ENCODE data around the gene MLANA.

MLANA gene

DNA sequence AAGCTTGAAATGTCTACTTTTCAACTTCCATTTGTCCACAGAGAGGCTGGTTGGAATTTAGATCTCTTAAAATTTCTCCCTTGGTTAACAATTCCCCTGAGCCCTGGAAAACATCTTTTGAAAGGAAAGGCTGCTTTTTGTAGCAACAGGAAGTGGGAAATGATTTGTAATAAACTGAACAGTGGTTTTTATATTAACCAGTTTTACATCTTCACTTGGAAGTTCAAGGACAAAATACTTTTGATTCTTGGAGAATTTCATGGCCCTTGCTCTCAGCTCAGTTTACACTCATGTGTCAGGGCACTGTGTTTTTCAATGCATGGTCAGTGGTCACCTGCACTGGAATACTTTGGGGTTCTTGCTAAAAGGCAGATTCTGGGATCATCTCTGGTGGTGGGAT lies 9.9 kb downstream of the MLANA start:
- no peak for DNase-seq (ENCODE audit: low spot score)

DNA sequence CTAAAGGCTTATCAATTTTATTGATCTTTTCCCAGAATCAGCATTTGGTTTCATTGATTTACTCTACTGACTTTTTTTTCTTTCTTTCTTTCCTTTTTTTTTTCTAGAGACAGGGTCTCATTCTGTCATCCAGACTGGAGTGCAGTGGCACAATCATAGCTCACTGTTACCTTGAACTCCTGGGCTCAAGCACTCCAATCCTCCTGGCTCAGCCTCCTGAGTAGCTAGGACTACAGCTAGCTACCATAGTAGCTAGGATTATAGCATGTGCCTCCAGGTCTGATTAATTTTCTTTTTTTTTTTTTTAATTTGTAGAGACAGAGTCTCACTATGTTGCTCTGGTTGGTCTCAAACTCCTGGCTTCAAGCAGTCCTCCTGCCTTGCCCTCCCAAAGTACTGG lies 11.7 kb downstream of the MLANA start:
- DNase-seq (ENCODE audit: low spot score): no peak

GRCh38 chr9:5908918-5909317 lies 18.2 kb downstream of the MLANA start:
- no peak for DNase-seq (ENCODE audit: low spot score)

DNA sequence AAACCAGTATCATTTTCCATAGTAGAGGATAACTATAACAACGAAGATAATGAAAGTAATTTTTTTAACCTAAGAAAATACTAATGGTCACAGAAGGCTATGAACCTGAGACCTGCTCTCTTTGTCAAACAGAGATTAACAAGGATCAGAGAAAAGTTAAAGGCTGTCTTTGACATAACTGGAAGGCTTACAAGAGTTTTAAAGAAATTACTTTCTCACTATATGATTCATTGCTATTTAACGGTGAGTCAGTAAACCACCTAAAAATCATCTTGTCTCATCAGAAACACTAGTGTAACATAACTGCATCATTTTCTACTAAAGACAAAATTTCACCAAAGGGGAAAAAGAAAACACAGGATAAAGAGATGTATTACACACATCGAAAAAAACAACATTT lies 19.3 kb downstream of the MLANA start:
- no peak for DNase-seq (ENCODE audit: low spot score)

GRCh38 chr9:5910413-5911057 lies 19.8 kb downstream of the MLANA start:
- DNase-seq (ENCODE audit: low spot score): no peak

DNA sequence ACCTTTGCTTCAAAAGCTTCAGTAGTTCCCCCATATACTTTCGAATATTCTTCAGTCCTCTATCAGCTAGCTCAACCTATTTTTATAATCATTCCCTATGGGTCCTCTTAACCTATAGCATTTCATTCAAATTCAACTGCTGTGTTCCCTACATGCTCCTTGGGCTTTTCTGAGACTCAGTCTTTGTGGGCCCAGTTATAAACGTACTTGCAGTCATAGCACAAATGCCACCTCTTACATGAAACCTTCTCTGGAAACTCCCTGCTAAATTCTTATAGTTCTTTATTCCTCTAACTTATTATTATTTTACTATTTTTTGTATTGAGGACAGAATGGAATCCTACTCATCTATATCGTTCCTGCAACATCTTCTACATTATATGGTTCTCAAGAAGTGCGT lies 24.7 kb downstream of the MLANA start:
- no peak for DNase-seq (ENCODE audit: low spot score)

DNA sequence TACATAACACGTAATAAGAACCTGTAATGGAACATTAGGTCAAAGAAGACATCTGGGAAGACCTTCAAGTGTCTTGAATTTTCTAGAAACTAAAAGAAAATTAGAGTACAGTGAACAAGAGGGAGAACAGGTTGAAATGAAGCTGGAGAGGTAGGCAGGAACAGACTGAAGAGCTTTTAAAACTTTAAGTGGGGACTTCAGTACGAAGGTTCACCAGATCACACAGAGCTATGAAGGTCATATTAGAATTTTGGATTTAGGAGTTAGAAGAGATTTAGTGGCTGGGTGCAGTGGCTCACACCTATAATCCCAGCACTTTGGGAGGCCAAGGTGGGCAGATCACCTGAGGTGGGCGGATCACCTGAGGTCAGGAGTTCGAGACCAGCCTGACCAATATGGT lies 26.6 kb downstream of the MLANA start:
- no peak for DNase-seq (ENCODE audit: low spot score)

- no peak for DNase-seq (ENCODE audit: low spot score)
Observed at GRCh38 chr9:5917888-5918287, 27.2 kb downstream of the MLANA start.

GRCh38 chr9:5918460-5918859 lies 27.8 kb downstream of the MLANA start:
- DNase-seq (ENCODE audit: low spot score): no peak

- DNase-seq (ENCODE audit: low spot score): no peak
Observed at GRCh38 chr9:5920860-5921328, 30.2 kb downstream of the MLANA start.

DNA sequence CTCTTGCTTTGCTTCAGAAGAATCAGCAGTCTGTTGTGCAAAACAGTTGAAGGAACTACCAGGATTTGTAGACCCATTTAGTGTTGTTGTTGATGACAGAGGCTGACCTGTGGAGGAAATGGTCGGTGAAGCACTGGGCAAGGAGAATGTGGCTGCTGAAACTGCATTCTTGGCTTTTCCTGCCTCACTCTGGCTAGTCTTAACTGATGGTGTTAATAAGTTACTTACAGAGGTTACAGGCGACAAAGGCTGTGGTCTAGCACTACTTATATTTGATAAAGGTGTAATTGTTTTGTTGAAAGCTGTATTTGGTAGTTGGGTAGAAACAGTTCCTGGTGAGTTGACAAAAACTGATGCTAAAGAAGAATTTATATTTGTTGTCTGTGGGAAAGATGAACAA lies 31.5 kb downstream of the MLANA start:
- DNase-seq (ENCODE audit: low spot score): no peak

DNA sequence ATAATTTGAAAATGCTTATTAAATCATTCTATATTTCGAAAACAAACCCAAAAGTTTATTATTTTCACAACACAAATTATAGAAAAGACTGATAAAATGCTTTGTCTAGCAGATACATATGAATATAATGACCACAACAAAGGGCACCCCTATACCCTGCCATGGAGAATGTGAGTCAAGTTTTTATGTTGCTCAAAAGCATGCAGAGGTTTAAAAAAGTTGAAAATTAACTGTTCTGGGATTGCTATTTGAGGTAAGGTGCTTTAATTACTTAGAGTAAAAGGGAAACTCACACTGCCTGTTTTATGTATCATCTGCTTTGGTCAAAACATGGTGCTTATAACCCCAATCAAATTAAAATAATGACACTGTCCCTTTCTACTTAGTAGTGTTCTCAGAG lies 41.0 kb downstream of the MLANA start:
- DNase-seq (ENCODE audit: low spot score): no peak

DNA sequence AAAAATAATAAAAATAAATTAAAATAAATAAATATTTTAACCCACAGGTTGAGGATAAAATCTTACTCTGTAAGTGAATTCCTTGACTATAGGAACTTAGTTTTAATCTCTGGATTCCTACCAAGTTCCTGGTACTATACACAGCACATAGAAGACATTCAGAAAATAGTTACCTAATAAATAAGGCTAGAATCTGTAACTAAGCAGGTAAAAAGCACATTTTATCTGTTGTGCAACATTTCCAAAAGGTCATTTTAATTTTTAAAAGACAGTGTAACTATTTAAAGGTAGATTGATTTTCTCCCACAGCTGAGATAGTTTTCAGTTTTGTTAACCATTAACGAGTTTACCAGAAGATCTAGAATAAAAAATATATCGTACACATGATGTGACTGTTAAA lies 47.8 kb downstream of the MLANA start:
- DNase-seq (ENCODE audit: low spot score): no peak

GRCh38 chr9:5939530-5939929 lies 48.8 kb downstream of the MLANA start:
- no peak for DNase-seq (ENCODE audit: low spot score)

GRCh38 chr9:5941214-5941613 lies 50.5 kb downstream of the MLANA start:
- DNase-seq (ENCODE audit: low spot score): no peak

- no peak for DNase-seq (ENCODE audit: low spot score)
Observed at GRCh38 chr9:5945112-5945511, 54.4 kb downstream of the MLANA start.

GRCh38 chr9:5947912-5948311 lies 57.2 kb downstream of the MLANA start:
- DNase-seq (ENCODE audit: low spot score): no peak

GRCh38 chr9:5949103-5949699 lies 58.5 kb downstream of the MLANA start:
- DNase-seq (ENCODE audit: low spot score): no peak

- no peak for DNase-seq (ENCODE audit: low spot score)
Observed at GRCh38 chr9:5950261-5950660, 59.6 kb downstream of the MLANA start.

DNA sequence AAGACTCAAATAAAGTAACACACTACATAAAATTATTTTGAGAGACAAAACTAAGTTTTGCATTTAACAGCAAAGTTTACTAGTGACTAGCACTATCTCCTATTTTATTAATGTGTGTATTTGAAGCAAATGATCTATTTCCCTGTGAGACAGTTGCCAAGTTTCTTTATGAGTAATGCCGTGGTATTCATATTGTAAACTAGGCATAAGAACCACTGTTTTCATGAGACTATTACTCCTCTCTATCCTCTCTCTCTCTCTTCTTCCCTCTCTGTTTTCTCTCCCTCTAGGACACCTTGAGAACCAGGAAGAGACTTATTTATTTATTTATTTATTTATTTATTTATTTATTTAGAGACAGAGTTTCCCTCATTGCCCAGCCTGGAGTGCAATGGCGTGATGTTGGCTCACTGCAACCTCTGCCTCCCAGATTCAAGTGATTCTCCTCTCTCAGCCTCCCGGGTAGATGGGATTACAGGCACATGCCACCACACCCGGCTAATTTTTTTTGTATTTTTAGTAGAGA lies 61.1 kb downstream of the MLANA start:
- DNase-seq (ENCODE audit: low spot score): peak; percentile 5

DNA sequence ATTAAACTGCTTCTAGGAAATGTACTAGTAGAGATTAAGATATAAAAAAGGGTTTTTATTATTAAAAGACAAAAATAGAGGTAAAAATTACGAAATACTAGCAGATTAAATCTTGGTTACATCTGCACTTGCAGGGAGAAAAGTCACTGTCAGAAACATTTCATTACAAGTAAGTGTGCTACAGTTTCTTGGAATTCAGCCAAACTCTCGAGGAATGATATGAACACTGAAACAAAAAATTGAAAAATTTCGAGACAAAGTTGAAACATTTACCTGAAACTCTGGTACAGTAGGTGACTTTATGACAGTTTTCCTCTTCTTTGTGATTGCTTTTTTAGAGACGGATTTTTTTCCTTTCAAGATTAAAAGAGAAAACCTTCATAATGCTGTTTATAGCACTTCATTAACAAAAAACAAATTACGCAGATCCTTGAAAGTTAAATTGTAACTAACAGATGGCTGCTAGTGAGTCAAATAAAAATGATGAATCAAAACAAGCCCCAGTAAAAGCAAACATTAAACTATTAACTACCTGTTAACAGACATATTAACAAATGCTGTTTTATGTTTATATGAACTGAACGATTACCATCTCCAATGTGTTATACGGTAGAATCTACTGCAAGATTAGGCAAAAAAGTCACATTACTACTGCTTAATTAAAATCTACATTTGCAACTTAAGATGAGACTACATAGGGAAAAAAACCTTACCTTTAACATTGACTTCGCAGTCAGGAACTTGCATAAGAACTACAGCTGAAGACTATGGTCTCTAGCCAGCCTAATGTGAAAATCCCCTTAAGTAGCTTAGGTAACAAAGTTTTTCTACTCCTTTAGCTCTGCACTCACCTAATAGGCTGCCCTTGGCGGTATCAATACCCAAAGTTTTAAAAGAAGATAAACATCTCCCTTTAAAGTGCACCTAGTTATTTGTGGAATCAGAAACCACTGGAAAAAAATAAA lies 63.3 kb downstream of the MLANA start:
- no peak for DNase-seq (ENCODE audit: low spot score)

DNA sequence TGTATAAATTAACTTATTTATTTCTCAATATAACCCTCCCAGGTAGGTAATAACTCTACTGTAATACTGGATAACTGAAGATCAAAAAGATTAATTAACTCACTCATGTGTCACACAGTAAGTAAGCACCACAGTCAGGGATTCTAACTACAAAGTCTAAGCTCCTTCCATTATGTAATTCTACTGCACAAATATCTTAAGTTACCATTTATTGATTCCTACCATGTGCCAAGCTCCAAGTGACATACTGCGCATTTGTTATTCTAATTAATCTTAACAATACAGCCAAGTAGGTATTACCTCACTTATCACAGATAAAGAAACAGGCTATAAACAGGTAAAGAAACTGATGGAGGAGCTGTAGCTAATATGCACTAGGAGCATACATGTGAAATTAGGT lies 66.5 kb downstream of the MLANA start:
- DNase-seq (ENCODE audit: low spot score): no peak

DNA sequence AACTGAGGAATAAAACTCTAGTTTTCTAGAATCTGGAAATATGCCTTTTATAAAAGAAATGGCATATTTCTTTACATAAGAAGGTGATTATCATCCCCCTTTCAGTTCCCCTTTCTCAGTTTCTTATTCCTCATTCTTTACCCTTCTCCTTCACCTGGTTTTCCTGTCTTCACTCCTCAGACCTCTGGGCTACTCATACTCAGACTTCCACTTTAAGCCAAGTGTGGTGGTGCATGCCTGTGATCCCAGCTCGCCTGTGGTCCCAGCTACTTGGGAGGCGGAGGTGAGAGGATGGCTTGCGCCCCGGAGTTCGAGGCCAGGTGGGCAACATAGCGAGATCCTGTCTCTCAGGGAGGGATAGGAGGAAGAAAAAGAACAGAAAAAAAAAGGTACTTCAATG lies 67.6 kb downstream of the MLANA start:
- no peak for DNase-seq (ENCODE audit: low spot score)

Data from hepatic stellate cell (primary cell).